UCSD-AML1 (cell line): ENCODE results near the gene NKX2-4.
"Not testable (repeated sequence)": the region's sequence is repeated elsewhere in the genome, so short reads cannot be mapped to it uniquely, and the experiment has no call there.

ENCODE experiments used
- DNase-seq: peaks from one replicate; lab custom pipeline; 2025; ENCODE audit not compliant: unreplicated experiment; lab: John Stamatoyannopoulos, UW

NKX2-4 gene

DNA sequence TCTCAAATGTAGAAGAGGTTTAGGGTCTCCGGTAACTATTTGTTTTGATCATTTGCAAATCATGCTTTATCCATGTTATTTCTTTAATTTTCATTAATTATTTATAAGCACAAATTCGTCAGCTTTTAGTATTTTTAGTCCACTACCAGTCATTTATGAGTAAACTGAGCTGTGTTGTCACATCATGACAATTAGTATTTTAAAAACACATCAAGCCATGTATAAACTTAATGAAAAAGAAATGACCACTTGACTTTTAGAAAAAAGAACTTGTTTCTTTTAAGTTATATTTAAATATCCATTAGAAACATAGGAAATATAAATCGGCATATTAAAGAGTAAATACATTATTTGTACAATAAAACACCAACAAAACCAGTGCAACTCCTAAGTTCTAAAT lies 2.8 kb downstream of the NKX2-4 start:
- no peak for DNase-seq

DNA sequence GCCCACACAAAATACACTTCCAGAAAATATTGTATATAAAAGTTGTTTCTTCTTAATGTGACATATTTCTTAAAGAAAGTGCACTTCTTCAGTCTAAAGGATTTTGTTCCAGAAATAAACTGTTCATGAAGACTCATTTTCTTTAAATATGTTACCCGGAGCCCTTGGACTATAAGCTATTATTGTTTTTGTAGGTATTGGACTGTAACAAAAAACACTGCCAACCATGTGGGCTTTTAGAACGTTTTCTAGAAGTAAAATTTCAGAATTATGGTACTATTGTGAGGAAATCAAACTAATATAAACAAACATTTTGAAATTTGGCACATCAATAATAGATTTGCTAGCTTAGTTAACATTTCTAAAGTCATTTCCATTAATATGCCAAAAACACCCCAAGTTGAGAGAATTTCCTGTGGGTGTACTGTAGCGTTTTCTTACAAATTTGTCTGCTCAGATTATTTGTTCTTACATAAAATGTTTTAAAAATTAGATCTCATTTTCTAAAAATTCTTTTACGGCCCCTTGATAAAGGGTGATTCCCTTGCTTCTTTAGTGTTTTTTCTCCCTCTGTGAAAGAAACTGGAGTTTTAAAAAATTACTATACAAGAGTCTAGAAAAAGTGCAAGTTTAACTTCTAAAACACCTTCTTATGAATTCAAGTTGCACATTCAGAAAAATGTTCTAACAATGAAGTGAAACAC lies 3.4 kb downstream of the NKX2-4 start:
- no peak for DNase-seq

DNA sequence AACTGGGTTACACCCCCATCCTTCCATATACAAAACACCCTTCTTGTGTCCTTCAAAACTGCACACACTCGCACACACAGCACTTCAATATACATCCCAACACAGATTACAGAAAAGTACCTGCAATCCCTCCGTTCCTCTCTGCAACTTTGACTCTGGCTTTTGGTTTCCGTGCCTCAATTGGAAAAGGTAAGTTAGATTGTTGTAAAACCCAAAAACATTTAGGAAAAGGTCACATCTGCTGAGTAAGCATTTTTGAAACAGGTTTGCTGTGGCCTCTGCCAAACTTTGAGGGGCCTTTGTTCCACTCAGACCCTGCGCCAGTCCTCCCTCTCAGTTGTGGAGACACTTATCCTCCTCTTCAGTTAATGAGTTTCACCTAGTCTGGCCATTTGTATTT lies 4.2 kb downstream of the NKX2-4 start:
- DNase-seq, result no peak

DNA sequence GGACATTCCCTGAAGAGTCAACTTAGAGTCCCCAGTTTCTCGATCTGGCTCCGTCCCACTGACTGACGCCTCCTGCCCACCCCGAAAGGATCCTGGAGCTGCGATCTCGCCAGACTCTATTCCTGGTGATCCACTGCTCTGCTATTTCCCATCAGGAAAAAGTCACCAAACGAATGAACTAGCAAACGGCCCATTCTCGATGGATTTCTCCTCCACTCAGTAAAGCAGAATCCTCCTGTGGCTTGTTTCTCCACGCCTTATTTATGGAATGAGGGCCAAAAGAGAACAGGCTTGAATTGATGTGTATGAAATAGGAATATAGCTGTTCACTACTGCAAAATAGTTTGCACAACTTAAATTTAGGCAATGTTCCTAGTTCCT lies 5.4 kb downstream of the NKX2-4 start:
- DNase-seq, result no peak

DNA sequence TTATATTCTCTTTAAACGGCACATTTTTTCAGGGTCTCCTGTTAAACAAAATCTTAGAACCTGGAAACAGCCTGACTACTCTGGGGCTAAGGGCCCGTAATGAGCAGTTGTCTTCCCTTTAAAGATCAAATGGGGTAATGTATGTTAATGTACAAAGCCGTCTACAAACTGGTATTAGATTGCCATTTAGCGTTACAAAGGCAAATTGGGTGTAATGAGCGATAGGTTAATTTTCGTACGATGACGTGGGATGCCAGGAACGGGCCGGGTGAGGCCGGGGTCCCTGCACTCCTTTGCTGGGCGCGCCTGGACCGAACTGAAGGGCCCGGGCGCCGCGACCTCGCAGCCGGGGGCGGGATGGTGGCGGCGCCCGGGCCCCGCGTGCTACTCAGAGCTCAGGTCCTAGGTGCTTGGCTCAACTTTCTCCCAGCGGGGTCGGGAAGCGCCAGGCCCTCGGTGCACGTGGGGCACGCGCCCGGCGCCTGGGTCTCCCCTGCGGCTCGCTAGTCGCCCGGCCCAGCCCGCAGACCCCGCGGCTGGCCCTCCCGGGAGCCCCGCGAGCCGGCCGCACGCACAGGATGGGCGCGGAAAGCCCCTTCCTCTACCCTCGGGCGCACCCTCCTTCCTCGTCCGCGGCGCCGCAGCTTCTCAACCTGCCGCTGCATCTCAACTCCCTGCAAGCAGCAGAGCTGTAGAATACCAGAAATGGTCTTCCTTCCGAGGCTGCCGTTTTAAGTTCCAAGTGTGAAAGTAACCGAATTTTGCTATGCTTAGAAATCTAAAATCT lies 5.9 kb downstream of the NKX2-4 start:
- DNase-seq, result no peak

DNA sequence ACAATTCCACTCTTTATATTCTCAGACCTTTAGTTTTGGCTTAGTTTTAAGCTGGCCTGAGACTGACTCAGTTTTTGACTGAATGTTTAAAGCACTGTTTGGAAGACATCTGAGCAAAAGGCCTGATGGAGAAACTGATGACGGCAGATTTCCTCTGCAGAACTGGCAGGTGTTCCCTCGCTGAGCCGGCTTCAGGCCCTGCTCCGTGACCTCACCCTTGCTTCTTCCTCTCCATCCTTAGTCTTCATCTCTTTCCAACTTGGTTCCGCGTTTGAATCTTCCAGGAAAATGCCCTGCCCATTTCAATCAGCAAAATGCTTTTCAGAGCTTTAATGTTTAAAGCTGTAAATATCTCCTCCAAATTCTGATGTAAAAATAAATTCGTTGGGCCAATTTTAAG lies 6.6 kb downstream of the NKX2-4 start:
- DNase-seq, result no peak

DNA sequence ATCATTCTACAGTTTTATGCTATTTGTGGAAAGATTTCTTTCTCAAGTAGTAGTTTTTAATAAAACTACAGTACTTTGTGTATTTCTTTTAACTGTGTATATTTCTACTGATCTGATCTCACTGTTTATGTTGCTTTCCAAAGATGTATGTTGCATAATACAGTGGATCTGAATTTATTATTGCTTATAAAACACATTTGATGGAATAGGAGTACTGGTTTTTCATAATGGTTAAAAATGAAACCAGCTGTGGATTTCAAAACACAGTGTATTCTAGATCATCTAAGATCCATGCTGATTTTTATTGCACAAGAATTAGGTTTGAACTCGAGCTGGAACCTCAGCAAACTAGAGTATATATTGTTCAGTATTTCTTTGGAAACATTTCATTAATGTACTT lies 8.0 kb downstream of the NKX2-4 start:
- no peak for DNase-seq

DNA sequence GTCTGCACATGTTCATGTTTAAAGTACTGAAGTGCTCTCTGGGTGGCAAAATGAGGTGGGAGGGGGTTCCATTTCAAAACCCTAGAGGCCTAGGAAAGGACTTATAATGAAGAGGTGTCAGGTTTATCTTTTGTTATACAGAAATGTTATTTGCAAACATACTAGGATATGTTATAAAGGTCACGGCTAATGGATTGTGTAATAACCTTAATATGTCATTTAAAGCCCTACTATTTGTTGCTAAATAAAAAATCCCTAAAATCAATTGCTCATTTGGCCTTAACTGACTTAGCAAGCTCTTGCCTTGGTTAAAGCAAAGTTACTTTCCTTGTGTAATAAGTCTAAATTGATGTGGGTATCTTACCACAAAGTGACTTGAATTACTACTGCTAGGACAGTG lies 8.8 kb downstream of the NKX2-4 start:
- no peak for DNase-seq

DNA sequence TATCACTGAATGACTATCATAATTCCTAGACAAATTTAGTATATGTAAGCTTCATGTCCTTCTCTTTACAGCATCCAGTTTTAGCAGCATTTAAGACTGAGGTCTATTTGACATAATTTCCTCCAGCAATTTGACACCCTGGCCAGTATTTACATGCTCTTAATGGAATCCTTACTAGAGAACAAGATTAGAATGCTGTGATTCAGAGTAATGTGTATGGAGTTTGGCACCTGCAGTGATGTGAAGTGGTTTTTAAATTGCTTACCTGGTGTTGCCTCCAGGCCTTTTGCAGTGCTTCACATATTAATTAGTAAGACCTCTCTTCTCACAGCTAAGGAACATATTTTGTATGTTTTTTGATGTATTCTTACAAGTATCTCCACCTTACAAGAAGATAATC lies 9.8 kb downstream of the NKX2-4 start:
- no peak for DNase-seq

DNA sequence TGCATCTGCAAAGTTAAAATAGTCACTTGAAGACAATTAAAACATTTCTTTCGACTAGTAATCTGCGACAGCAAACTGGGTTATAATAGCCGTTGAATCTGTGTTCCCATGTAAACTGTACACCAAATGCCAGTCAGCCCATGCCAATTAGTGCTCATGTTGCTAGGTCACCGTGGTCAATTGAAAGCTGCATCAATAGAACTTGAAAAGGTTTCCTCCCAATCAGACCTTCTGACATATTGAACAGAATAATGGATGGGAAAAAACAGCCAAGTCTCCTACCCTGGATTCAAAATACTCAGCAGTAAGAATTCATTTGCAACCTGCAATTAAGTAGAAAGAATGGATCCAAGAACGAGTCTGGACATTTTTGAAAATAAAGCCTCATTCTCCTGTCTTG lies 11.2 kb downstream of the NKX2-4 start:
- no peak for DNase-seq

DNA sequence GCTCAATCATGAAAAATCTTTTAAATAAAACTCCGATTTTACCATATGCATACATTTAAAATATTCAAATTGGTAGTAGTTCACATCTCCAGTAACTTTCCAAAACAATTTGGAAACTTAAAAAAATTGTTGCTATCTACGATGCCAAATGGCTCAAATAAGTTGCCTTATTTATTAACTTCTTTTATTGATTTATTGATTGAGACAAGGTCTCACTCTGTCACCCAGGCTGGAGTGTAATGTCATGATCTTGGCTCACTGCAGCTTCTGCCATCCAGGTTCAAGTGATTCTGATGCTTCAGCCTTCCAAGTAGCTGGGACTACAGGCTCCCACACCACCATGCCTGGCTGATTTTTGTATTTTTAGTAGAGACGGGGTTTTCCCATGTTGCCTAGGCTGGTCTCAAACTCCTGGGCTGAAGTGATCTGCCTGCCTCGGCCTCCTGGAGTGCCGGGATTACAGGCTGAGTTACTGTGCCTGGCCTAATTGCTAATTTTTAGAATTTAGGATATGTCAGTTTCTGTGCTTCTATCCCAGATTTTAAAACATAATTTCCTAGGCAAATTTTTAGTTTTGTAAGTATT lies 12.9 kb downstream of the NKX2-4 start:
- no peak for DNase-seq

DNA sequence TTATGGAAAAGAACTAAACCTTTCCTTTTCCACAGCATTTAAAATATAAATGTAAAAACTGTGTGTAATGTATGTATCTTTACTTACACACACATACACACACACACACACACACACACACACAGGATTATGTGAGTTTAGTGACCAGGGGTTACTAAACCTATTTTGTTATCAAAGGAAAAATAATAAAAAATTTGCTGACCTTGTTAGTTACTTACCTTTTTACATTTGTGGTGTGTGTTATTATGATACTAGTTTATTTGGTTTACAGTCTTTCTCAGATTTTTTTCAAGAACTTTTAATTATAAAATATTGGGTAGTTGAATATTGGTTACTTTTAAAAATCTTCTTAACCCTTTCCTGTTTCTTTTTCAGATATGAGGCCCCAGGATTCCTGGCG lies 15.7 kb downstream of the NKX2-4 start:
- no peak for DNase-seq

DNA sequence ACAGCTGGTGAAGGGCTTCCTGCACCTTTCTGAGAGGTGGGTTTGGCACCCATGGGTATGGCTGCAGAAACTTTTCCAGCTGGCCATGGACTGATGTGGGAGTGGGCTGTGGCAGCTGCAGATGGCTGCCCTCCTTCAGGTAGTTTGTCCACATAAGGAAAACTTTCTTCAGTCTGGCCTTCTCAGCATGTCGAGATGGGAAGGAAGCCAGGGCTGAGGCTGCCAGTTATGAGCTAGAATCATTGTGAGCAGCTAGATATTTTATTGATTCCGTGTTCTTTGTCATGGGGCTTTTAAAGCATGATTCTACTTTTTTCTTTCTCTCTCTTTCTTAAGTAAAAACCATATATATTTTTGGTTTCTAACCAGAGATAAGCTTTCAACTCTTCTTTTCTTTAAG lies 16.6 kb downstream of the NKX2-4 start:
- DNase-seq, result no peak

DNA sequence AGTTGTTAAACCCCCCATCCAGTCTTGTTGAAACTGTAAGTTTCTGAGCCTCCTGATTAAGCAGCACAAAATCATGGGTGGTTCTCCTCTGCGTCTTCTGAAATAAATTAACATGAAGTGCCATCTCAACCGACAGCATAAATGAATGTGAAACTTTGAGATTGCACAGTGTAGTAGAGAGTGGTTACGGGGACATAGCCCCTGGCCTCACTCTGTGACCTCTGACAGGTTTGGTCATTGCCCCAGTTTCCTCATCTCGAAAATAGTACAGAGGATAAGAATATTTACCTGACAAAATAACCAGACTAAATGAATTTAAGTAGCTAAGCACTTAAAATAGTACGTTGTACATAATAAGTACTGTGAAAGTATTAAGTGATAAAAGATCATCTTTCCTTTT lies 19.1 kb downstream of the NKX2-4 start:
- DNase-seq, result no peak

DNA sequence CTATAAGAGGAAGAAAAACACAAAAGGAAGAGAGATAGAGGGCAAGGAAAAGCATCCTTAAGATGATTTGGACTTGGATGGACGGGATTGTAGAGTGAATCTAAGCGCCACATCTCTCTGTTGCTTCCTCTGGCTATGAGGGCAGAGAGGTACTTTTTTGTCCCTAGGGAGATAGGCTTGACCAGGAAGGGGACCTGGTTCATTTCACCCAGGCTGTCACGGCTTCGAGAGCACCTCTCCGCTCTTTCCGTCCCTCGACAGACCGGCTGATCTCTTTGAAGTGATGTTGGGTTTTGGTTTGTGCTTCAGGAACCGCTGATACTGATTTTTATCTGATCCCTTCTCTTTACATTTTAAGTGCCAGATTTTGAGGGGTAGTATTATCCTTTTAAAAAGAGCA lies 19.6 kb downstream of the NKX2-4 start:
- no peak for DNase-seq

DNA sequence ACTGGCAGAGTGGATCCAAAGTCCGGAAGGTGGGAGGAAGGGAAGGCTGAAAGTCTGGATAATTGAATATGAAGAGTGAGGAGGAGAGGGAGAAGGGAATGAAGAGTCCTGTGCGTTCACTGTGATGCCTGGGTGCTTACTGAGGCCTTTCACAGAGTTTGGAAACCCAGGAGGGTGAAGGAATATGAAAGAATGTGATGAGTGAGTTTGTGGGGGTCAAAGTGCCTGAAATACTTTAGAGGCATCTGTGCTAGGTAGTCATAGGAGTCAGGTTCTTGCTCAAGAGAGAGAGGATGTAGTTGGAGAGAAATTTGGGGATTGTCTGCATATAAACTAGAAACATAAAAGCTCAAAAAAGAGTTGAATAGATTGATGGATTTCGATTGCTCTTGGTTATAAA lies 20.7 kb downstream of the NKX2-4 start:
- no peak for DNase-seq

DNA sequence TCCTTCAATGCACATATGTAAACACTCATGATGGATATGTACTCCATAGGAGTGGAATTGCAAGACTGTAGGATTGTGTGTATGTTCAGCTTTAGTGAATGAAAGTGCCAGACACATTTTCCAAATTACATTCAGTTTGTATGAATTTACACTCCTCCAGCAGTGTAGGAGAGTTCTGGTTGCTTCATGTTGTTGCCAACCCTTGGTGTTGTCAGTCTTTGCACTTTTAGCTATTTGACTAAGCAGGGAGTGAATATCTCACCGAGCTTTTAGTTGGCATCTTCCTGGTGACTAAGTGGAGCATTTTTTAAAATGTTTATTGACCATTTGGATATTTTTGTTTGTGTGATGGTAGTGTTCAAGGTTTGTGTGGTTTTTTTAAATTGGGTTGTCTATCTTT lies 23.9 kb downstream of the NKX2-4 start:
- no peak for DNase-seq

DNA sequence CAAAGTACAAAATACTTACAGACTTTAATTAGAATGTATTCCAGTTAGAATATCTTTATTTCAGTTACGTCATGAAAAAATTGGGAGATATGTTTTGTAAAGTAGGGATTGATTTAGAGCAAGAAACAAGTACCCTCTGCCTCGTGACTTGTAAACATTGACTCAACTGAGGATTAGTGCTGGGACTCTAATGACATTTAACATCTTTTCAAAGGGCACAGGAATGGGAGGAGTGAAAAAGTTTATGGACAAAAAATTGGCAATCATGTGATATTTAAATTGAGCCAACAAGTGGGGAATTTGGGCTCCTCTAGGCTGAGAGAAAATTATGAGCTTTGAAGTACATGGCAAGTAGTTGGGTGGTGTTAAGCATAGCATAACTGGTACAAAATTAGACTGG lies 25.3 kb downstream of the NKX2-4 start:
- no peak for DNase-seq

DNA sequence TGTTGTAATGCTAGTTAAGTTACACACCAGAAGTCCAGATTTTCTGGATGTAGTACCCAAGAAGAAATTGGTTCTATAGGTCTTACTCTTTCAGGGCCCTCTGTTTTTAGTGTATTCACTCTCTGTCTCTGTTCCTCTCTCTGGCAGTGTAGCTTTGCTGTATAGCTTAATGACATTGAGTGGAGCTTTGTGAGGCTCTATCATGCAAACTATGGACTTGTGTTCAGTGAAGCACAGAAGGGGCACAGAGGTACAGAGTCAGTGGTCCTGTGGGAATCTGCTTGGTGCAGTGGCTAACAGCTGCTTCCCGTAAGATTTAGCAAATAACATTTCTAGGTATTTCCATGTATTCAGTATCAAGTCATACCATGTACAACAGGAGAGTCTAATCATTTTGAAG lies 26.1 kb downstream of the NKX2-4 start:
- no peak for DNase-seq

DNA sequence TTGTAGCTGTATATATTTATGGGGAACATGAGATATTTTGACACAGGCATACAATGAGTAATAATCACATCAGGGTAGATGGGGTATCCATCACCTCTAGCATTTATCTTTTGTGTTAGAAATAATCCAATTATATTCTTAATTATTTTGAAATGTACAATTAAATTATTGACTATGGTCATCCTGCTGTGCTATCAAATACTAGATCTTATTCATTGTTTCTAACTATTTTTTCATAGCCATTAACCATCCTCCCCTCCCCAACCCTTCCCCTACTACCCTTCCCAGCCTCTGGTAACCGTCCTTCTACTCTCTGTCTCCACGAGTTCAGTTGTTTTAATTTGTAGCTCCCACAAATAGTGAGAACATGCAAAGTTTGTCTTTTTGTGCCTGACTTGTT lies 28.5 kb downstream of the NKX2-4 start:
- no peak for DNase-seq

DNA sequence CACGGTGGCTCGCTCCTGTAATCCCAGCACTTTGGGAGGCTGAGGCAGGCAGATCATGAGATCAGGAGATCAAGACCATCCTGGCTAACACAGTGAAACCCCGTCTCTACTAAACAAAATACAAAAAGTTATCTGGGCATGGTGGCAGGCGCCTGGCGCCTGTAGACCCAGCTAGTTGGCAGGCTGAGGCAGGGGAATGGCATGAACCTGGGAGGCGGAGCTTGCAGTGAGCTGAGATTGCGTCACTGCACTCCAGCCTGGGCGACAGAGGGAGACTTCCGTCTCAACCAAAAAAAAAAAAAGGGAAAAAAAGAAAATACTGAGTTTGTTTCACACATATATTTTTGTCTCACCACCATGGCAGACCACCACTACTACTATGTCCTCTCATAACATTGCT lies 31.1 kb downstream of the NKX2-4 start:
- not testable (repeated sequence) for DNase-seq

DNA sequence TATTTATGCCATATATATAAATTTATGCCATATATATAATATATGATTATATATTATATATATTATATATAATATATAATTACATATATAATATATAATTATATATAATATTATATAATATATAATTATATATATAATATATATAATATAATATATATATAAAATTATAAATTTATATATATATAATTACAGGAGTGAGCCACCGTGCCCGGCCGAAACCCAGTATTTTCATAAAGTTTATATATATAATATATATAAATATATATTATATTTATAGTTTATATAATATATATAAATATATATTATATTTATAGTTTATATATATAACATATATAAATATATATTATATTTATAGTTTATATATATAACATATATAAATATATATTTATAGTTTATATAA lies 31.6 kb downstream of the NKX2-4 start:
- DNase-seq, result no peak

DNA sequence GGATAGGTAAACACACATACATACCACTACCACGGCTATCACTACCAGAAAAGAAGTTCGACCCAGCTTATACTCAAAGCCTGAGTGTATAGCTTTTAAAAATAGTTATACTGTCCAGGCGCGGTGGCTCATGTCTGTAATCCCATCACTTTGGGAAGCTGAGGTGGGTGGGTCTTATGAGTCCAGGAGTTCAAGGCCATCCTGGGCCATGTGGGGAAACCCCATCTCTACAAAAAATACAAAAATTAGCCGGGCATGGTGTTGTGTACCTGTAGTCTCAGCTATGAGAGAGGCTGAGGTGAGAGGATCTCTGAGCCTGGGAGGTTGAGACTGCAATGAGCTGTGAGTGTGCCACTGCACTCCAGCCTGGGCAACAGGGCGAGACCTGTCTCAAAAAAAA lies 32.9 kb downstream of the NKX2-4 start:
- no peak for DNase-seq
